ENCODE data around the gene C1QB.

Gene C1QB

GRCh38 chr1:22687191-22687590, 34.2 kb downstream of the C1QB start:
- TF ChIP-seq CTCF (IDR thresholded peaks at IDR 0.05; ENCODE audit: control insufficient read depth, insufficient read depth, low read depth, low read length, missing control alignments) = no peak
- H3K4me3 ChIP-seq (ENCODE audit: control insufficient read depth, low read depth, low read length) = no peak overlapping the region
- DNase-seq (ENCODE audit: low read depth) = no peak

DNA sequence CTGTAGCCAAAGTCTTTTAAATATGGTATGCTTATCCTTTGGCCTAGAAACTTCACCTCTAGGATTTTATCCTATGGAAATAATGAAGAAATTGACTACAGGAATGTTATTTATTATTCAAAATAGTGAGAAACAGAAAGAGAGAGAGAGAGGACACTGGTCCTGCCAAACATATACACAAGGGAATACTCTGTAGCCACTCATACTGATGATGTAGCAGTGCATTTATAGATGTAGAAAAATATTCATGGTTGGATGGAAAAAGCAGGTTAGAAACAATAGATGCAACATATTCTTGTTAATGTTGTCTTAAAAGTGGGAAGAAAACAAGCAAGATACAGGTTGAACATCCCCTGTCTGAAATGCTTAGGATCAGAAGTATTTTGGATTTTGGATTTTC, 35.4 kb downstream of the C1QB start:
- no peak for DNase-seq (ENCODE audit: low read depth)
- H3K4me3 ChIP-seq (ENCODE audit: control insufficient read depth, low read depth, low read length) = no peak overlapping the region
- TF ChIP-seq CTCF (IDR thresholded peaks at IDR 0.05; ENCODE audit: control insufficient read depth, insufficient read depth, low read depth, low read length, missing control alignments) = no peak

DNA sequence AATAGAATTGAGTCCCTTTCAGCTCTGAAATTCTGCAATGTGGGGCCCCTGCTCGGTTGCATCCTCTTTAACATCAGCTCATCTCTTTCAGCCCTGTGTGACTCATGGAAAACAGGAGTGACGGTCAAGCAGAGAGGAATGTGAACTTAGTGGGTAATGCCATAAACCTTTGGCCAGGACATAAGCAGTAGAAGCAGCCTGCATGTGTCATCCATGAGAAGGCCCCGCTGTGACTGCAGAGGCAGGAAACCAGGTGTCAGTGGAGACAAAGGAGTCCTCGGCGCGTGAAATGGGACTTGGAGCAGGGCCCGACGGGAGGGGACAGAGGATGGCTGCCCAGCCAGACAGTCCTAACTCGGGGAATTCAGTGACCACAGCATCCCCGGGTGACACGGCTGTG, 36.5 kb downstream of the C1QB start:
- peak; percentile 72 for DNase-seq (ENCODE audit: low read depth)
- no peak for TF ChIP-seq CTCF (IDR thresholded peaks at IDR 0.05; ENCODE audit: control insufficient read depth, insufficient read depth, low read depth, low read length, missing control alignments)
- no peak overlapping the region for H3K4me3 ChIP-seq (ENCODE audit: control insufficient read depth, low read depth, low read length)

GRCh38 chr1:22691031-22691753, 38.2 kb downstream of the C1QB start:
- TF ChIP-seq CTCF (IDR thresholded peaks at IDR 0.05; ENCODE audit: control insufficient read depth, insufficient read depth, low read depth, low read length, missing control alignments) = no peak
- DNase-seq (ENCODE audit: low read depth) = no peak
- no peak overlapping the region for H3K4me3 ChIP-seq (ENCODE audit: control insufficient read depth, low read depth, low read length)

DNA sequence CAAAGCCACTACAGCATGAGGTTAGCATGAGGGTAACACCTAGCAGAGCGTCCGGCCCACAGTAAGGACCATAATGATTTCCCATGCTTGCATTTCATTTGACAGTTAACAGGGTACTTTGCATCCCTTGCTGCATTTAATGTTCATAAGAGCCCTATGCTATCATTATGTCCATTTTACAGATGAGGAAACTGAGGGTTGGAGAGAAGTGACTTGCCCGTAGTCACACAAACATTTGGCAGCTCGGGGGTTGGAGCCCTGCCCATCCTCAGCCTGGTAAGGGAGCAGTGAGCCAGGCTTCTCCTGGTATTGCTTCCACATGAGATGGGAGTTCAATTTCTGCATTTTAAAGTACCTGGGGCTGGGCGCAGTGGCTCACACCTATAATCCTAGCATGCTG, 41.1 kb downstream of the C1QB start:
- H3K4me3 ChIP-seq (ENCODE audit: control insufficient read depth, low read depth, low read length) = no peak overlapping the region
- DNase-seq (ENCODE audit: low read depth) = no peak
- TF ChIP-seq CTCF (IDR thresholded peaks at IDR 0.05; ENCODE audit: control insufficient read depth, insufficient read depth, low read depth, low read length, missing control alignments) = no peak

DNA sequence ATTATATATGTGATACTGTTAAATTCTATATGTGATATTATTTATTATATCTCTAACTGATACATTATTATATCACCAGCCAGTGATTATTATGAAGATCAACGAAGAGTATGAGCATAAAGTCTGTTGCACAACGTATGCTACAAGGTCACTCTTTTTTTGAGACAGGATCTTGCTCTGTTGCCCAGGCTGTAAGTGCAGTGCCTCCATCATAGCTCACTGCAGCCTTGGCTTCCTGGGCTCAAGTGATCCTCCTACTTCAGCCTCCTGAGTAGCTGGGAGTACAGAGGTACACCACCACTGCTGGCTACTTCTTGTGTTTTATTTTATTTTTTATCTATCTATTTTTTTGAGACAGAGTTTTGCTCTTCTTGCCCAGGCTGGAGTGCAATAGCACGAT, 43.6 kb downstream of the C1QB start:
- no peak for DNase-seq (ENCODE audit: low read depth)
- no peak for TF ChIP-seq CTCF (IDR thresholded peaks at IDR 0.05; ENCODE audit: control insufficient read depth, insufficient read depth, low read depth, low read length, missing control alignments)
- no peak overlapping the region for H3K4me3 ChIP-seq (ENCODE audit: control insufficient read depth, low read depth, low read length)
